Activated T-cell treated with anti-CD3 and anti-CD28 coated beads, Interleukin-2, amount 50 U/mL, for 1 hour (primary cell): Measurements from ENCODE around the gene CBX8.

Source experiments
- DNase-seq: peaks from one replicate; pipeline ENCODE4 v3.0.0-alpha.2; 2020

Gene CBX8

DNA sequence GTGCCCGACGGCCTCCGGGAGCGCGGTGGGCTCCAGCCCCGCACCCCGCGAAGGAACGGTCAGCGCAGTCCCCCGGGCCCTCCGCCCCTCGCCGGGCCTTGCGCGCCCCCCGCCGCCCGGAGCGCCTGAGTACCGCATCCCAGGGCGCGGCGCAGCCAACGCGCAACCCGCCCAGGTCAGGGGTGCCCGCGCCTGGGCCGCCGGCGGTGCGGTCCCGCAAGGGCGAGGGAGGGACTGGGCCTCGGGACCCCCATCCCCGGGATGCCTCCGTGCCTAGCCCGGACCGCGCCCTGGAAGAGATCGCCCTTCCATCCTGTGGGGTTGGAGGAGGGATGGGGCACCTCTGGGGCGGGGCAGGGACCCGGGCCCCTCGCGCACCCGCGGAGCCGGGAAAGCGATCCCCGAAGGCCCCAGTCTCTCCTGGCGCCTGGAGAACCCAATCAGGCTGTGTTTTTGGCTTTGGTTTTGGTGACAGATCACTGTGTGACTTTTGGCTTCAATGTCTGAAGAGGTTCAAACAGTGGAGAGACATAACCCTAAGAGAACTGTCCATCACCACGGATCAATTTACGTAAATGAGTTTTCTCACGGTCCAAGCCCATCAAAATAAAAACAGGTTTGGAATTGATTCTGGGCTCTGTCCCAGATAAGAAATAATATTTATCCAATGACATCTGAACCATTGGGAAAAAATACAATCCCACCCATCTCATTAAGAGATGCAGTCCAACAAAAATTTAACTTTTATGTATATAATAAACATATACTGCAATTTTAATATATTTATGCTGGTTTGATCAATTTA, 48.4 kb downstream of the CBX8 start:
- DNase-seq: no peak

DNA sequence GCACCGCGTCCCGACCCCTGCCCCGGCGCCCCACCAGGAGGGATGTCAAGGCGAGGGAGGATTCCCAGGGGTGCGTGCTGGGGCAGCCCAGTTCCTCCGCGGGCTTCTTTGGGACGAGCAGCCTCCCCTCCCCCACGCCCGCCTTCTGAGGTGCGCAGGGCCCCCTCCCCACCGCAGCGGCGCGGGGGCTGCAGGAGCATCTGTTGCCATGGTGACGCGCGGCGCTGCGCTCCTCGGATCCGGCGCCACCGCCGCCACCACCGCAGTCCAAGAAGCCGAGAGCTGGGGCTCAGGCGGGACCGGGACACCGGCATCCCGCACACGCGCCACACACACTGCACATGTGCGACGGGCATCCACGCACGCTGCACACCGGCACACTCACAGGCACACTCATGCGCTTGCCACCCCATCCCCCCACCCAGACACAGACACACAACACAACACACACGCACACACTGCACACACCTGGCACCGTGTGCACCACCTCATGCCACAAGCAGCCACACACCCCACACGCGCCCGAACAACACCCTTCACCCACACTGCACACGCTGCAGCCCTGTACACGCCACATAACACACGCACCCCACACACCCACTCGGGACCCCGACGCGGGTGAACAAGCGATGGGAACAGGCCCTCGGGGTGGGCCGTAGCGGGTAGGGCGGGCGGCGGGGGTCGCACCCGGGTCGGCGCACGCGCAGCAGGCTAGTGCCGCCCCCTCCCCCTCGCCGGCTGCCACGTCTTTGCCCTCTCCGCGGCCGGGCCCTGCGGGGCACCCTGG, 49.2 kb downstream of the CBX8 start:
- peak; percentile 27 for DNase-seq

DNA sequence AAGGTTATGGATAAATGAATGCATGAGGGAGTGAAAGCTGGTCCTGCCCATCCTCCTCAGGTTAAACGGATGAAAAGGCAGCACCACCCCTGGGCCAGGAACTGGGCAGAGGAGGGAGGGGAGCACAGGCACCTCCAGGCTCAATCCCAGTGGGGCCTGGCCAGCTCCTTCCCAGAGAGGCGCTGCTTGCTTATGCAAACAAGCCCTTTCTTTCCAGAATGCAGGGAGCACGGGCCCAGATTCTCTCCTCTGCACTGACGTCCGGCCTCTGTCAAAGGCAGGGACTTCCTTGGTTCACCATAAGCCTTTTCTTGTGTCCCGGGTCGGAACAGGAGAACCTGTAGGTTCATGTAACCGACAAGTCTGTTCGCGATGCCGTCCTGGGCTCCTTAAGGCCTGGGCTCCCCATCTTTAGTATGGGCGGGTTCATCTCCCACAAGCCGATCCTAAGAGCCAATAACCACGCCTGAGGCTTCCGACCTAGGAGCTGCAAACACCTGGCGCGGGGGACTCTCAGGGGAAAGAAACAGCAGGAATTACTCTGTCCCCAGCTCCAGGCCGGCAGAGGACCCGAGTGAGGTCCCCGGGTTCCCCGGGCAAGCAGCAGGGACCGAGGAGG, 49.9 kb downstream of the CBX8 start:
- DNase-seq: no peak

DNA sequence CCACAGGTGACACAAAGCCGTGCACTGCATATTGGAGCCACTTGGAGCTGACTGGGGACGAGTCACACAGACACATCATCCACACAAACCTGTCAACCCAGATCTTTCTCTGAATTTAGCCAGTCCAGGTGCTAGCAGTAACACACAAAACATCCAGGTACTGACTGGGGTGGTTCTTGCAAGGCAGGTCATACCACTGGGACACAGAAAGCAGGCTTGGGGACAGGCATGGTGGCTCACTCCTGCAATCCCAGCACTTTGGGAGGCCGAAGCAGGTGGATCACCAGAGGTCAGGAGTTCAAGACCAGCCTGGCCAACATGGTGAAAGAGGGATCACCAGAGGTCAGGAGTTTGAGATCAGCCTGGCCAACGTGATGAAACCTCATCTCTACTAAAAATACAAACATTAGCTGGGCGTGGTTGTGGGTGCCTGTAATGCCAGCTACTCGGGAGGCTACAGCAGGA, 51.2 kb downstream of the CBX8 start:
- DNase-seq: no peak

DNA sequence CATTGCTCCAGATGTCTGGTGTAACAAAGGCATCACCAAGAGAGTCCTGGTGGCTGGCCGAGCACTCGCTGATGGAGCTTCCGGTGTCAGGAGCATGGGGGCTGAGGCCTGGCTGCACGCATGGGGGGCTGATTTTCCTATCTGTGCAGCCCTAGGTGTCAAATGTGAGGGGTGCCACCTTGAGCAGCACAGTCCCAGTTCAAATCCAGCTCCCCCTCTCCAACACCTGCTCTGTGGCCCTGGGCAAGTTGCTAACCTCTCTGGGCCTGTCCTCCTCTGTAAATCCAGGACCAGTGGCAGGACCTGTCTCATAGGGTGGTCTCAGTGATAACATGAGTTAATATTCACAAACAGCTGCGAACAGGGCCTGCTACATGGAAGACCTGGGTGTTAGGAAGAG, 53.3 kb downstream of the CBX8 start:
- DNase-seq: no peak

DNA sequence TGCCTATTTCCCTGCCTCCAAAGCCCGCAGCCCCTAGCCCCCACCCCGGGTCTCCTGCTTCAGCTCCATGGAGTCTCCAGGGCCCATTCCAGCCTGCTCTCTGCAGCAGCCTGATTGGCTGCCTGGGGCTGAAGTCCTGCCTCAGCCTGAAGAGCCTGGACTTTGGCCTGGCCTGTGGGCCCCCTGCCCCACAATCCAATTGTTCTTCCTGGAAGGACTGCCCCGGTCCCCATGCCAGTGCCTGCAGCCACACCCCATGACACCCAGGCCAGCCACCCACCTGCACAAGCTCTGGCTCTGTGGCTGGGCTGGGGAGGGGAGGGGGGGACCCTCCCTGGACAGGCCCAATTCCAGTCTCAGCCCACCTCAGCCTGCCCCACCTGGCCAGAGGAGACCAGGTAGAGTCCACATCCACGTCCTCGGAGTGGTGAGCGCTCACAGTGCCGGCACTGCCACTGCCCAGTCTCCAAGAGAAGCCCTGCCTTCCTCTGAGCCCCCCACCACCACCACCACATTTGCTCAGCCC, 53.9 kb downstream of the CBX8 start:
- DNase-seq: no peak

DNA sequence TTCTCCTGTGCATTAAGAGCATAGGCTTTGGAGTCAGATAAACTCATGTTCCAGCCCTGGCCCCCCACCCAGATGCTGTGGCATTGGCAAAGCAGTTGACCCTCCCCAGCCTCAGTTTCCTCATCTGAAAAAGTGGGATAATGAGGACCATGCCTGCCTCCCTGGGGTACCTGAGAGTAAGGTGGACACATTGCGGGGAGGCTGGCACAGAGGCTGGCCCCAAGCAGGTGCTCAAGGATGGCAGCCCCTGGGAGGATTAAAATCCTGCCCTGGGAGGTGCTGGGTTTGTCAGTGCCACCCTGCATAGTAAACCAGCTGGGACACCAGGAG, 54.3 kb downstream of the CBX8 start:
- no peak for DNase-seq
